NCI-H446 (cell line): ENCODE results near the gene EBF3.

Experiments
- DNase-seq, 2 experiments: peaks; one replicate each; lab custom pipeline; 2025; lab: John Stamatoyannopoulos, UW

EBF3 gene

GRCh38 chr10:129958629-129959543 is 5.2 kb downstream of the EBF3 start:
- DNase-seq = peak; percentile 16 to 33

GRCh38 chr10:129958148-129958628 is 5.9 kb downstream of the EBF3 start:
- DNase-seq = peak in 1 of 2 experiments; percentile 24

- DNase-seq = no peak
These were observed 7.0 kb downstream of the EBF3 start for GRCh38 chr10:129956876-129957673.

GRCh38 chr10:129956286-129956670 is 7.8 kb downstream of the EBF3 start:
- DNase-seq = no peak

- DNase-seq = no peak
These were observed 8.3 kb downstream of the EBF3 start for GRCh38 chr10:129955601-129956285.

- no peak for DNase-seq
These were observed 9.4 kb downstream of the EBF3 start for GRCh38 chr10:129954492-129955315.

- peak in 1 of 2 experiments; percentile 65 for DNase-seq
These were observed 10.7 kb downstream of the EBF3 start for GRCh38 chr10:129953119-129954051.

GRCh38 chr10:129952378-129953118 is 11.5 kb downstream of the EBF3 start:
- DNase-seq = no peak

- no peak for DNase-seq
These were observed 12.2 kb downstream of the EBF3 start for GRCh38 chr10:129951970-129952265.

- no peak for DNase-seq
These were observed 12.7 kb downstream of the EBF3 start for GRCh38 chr10:129951101-129951969.

- no peak for DNase-seq
These were observed 13.4 kb downstream of the EBF3 start for GRCh38 chr10:129950676-129951075.

- no peak for DNase-seq
These were observed 14.2 kb downstream of the EBF3 start for GRCh38 chr10:129949891-129950291.

GRCh38 chr10:129949411-129949810 is 14.7 kb downstream of the EBF3 start:
- no peak for DNase-seq

GRCh38 chr10:129946859-129947258 is 17.2 kb downstream of the EBF3 start:
- DNase-seq = no peak

GRCh38 chr10:129945941-129946760 is 17.9 kb downstream of the EBF3 start:
- DNase-seq = no peak

GRCh38 chr10:129945526-129945925 is 18.5 kb downstream of the EBF3 start:
- no peak for DNase-seq

- no peak for DNase-seq
These were observed 19.0 kb downstream of the EBF3 start for GRCh38 chr10:129945064-129945463.

GRCh38 chr10:129944456-129944855 is 19.6 kb downstream of the EBF3 start:
- no peak for DNase-seq
